ENCODE results near the gene SCRT2. TPM values are rescaled to one million over a fixed set of nuclear protein-coding genes. Genes with fewer than 3 reads are reported as not detected.

Gene SCRT2
- 0.08 TPM in 1 of 5 replicates, not detected in the others for total RNA-seq (2022; extraction: Qiagen RNA extraction)

DNA sequence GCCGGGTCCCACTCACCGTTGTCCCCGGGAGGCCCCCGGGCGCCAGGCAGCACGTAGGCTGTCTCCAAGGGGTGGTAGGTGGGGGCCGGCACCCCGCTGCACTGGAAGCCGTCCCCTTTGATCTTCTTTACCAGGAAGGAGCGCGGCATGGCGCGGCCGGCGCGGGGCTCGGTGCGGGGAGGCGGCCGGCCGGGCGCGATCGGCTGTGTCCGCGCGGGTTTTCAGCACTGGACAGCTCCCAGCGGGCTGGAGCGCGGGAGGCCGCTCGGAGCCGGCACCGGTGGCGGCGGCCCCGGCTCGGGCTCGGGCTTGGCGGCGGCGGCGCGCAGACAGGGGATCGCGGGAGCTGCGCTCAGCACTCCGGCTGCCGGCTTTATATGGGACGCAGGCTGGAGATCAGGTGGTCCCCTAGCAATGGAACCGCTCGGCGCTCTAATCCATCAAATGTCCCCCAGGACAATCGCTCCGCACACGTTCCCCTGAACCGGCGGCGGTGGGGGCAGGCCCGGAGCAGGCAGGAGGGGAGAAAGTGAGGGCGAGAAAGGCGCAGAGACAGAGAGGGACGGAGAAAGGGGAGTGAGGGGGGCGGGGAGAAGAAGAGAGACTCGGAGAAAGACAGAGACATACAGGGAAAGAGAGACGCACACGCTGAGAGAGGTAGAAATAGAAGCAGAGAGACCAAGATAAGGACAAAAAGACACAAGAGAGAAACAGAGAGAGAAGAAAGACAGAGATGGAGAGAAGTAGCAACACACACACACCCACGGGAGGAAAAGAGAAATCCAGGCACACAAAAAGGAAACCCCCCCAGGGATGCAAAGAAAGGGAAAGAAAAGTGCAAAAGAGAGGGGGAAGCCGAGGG is at the start of gene SCRT2:
Gene SCRT2, minus strand, starts transcription at position 350 of the 862 bp plus-strand sequence. Its CDS starts 201 bp downstream, at position 149.

DNA sequence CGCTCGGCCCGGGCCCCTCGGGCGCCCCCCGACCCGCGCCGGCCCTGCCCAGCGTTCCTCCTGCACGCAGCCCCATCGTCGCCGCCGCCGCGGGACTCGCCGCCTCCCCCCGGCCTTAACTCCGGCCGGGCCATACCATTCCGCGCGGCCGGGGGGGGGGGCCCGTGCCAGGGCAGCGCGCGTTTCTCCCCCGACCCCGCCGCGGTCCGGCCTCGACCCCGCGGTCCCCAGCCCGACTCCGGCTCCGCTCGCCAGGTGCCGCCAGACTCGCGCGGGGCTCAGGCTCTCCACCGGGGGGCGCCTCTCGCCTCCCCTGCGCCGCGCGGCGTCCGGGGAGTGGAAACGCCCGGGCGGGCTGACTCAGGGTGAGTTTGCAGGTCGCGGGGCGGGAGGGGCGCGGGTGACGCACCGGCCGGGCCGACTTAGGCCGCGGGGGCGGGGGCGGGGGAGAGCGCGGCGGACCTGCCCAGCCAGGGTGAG is 22.5 kb downstream of the SCRT2 start, which contains the start of gene SRXN1:
Gene SRXN1, minus strand, starts transcription at position 91 of the 480 bp plus-strand sequence. Its CDS starts 15 bp downstream, at position 76.

Other genes with a start within 250 kb of the SCRT2 start
- 30.9 to 34.9 TPM (median 33.9 TPM) in 5 replicates for gene TBC1D20, start 213.3 kb downstream of the SCRT2 start, total RNA-seq (2022; extraction: Qiagen RNA extraction)
- 131 to 157 TPM (median 146 TPM) in 5 replicates for gene CSNK2A1, start 132.0 kb downstream of the SCRT2 start, total RNA-seq (2022; extraction: Qiagen RNA extraction)
- gene TCF15, start 65.5 kb downstream of the SCRT2 start, total RNA-seq (2022; extraction: Qiagen RNA extraction): not detected in 5 replicates
- 193 to 242 TPM (median 204 TPM) in 5 replicates for gene SRXN1, start 22.6 kb downstream of the SCRT2 start, total RNA-seq (2022; extraction: Qiagen RNA extraction)
- gene SLC52A3, start 92.7 kb upstream of the SCRT2 start, total RNA-seq (2022; extraction: Qiagen RNA extraction): 0.32 to 0.57 TPM (median 0.48 TPM) in 5 replicates
- gene FAM110A, start 157.9 kb upstream of the SCRT2 start, total RNA-seq (2022; extraction: Qiagen RNA extraction): 5.3 to 11.3 TPM (median 10.3 TPM) in 5 replicates
- gene ANGPT4, start 240.5 kb upstream of the SCRT2 start, total RNA-seq (2022; extraction: Qiagen RNA extraction): 0.03 to 0.05 TPM (median 0.03 TPM) in 3 of 5 replicates, not detected in the others

Measured in A549 treated with Mapracorat at 1 μM for 4 hours (cell line).